ENCODE results near the gene C2orf66.

C2orf66 gene

DNA sequence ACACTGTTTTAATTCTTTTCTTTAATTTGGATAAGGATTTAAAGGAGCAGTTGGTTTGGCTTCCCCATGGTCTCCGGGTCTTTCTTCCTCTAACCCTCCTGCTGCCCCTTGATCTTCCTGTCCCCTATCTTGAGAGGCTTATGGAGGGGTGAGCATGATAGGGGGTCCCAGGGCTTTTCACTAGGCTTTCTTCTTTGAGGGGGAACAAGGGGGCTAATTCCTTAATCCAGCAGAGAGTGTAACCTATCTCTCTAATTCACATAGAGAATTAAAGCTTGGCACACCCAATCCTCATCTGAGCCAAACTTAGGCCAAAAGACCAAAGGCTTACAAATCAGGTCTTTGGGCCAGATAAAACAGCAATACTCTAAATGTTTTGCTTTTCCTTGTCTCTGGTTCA lies 21.5 kb upstream of the C2orf66 start:
- Histone ChIP-seq H3K36me3 (no peaks in the 10 kb centered on the region), H3K27ac (no peak overlapping the region), H4K20me1 (no peaks in the 10 kb centered on the region), H3K9me3 (no peaks in the 10 kb centered on the region), H3K9ac (no peak overlapping the region), H3K27me3 (no peaks in the 10 kb centered on the region), H3K4me1 (no peaks in the 10 kb centered on the region), H3K4me2 (no peak overlapping the region), H3K4me3 (no peak overlapping the region)
- no peak for TF ChIP-seq Cebpa-rat (IDR thresholded peaks at IDR 0.05)

DNA sequence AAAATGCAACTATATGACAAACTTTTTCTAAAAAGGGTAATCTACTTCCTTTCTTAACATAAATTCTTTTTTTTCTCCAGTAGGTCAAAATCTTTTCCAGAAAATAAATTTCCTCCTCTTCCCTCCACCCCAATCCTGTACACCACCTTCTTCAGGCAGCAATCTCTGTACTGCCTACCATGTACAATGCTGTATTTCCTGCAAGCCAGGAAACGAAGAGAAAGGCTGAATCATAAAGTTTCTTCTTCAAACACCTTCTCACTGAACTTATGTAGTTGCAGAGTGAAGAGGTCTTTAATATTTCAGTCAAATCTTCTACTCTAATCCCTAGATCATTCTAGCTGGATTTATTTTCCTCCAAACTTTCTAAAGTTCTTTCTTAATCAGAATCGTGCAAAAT lies 18.2 kb upstream of the C2orf66 start:
- Histone ChIP-seq H3K4me1 (no peaks in the 10 kb centered on the region), H3K27me3 (no peaks in the 10 kb centered on the region), H4K20me1 (no peaks in the 10 kb centered on the region), H3K27ac (no peak overlapping the region), H3K36me3 (no peaks in the 10 kb centered on the region), H3K4me2 (no peak overlapping the region), H3K9me3 (no peaks in the 10 kb centered on the region), H3K4me3 (no peak overlapping the region), H3K9ac (no peak overlapping the region)
- TF ChIP-seq Cebpa-rat (IDR thresholded peaks at IDR 0.05), result no peak

DNA sequence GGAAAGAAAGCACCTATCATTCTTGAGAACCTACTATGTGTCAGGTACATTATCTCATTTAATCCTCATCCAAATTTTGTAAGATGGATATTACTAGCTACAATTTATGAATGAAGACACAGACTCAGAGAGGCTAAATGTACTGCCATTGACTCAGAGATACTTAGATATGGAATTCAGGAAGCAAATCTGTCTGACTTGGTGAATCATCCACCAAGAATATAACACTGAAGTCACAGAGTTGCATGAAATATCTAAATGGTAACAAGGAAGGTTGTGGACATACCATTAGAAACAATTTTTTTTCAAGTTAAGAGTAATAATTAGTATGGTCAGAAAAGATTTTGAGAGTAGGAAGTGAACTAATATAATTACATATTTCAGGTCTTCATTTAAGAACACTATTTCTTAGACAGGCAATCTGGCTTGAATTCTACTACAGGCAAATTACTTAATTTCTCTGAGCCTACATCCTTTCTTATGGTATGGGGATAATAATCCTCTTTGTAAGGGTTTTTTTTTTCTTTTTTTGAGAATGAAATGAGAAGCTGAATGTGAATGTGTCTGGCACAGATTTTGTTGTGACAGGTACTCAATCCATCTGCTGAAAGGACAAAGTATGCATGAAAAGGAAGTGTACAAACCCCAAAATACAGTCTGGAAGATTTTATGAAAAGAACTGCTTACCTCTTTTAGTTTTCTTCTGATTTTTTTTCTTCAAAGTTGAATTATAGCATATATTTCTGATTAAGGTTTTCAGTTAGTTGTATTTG lies 14.8 kb upstream of the C2orf66 start:
- H3K4me3 ChIP-seq, result no peak overlapping the region
- H3K36me3 ChIP-seq, result no peaks in the 10 kb centered on the region
- H4K20me1 ChIP-seq, result no peaks in the 10 kb centered on the region
- no peak overlapping the region for H3K9ac ChIP-seq
- no peaks in the 10 kb centered on the region for H3K27me3 ChIP-seq
- no peak overlapping the region for H3K27ac ChIP-seq
- TF ChIP-seq Cebpa-rat (IDR thresholded peaks at IDR 0.05), result no peak
- no peak overlapping the region for H3K4me2 ChIP-seq
- H3K4me1 ChIP-seq, result no peaks in the 10 kb centered on the region
- no peaks in the 10 kb centered on the region for H3K9me3 ChIP-seq

DNA sequence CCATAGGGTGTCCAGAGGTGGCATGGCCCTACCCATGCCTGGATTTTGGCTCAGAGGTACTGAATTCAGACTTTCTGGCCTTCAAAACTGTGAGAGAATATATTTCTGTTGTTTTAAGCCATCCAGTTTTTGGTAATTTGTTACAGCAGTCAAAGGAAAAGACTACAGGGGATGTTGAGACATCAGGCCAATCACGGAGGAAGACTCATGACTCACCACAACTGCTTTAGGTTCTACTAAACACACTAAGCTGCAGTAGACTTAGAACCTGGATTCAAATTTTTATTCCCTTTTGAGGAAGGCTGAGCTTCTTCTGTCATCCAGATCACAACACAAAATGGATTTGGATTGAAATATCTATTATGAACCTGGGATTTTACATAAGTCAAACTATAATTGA lies 12.0 kb upstream of the C2orf66 start:
- Histone ChIP-seq H4K20me1 (no peaks in the 10 kb centered on the region), H3K4me2 (no peak overlapping the region), H3K9ac (no peak overlapping the region), H3K27me3 (no peaks in the 10 kb centered on the region), H3K4me3 (no peak overlapping the region), H3K9me3 (peaks cover 27% of the 10 kb centered on the region), H3K36me3 (no peaks in the 10 kb centered on the region), H3K4me1 (no peaks in the 10 kb centered on the region), H3K27ac (no peak overlapping the region)
- TF ChIP-seq Cebpa-rat (IDR thresholded peaks at IDR 0.05), result no peak

DNA sequence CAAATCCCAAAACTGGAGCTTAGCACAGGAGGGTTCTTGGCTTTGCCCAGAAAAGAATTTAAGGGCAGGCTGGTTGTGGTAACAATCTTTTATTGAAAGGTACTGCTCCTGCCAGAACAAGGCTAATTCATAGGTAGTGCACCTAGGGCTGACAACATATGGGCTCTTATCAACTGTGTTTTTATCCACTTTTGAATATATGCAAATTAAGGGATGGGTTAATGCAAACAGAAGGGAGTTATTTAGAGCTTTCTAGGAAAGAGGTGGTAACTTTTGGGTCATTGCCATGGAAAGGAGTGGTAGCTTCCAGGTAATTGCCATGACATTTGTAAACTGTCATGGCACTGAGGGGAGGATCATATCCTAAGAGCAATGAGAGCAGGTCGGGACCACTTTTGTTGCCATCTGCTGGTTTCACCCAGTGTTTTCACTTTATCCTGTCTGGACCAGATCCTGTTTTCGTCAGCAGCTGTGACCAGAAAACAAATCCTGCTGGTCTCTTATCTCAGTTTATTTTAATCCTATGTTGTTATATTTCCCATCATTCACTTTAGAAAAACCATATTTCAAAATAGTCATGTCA lies 981 bp downstream of the C2orf66 start:
- Histone ChIP-seq H3K27me3 (no peaks in the 10 kb centered on the region), H3K9ac (no peak overlapping the region), H3K4me2 (no peak overlapping the region), H3K4me1 (no peaks in the 10 kb centered on the region), H3K36me3 (no peaks in the 10 kb centered on the region), H3K9me3 (no peaks in the 10 kb centered on the region), H3K27ac (no peak overlapping the region), H3K4me3 (no peak overlapping the region), H4K20me1 (no peaks in the 10 kb centered on the region)
- no peak for TF ChIP-seq Cebpa-rat (IDR thresholded peaks at IDR 0.05)

DNA sequence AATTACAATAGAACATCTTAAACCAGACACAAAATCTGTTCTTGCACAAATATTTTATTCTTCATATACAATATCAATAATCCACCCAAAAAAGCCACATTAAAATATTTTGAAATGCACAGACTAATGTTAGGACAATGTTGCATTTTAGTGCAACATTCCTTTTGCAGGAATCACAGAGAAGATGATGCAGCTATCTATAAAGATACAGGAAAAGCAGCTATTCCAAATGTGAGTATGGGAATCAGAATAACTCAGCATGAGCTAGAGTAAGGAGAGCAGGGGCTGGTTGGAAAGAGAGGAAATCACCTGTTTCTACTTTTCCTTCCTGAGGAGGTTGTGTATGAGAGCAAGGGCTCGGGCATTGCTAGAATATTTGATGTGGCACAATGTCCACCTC lies 4.8 kb downstream of the C2orf66 start:
- Histone ChIP-seq H3K4me1 (no peaks in the 10 kb centered on the region), H3K36me3 (no peaks in the 10 kb centered on the region), H3K27ac (no peak overlapping the region), H4K20me1 (no peaks in the 10 kb centered on the region), H3K9ac (no peak overlapping the region), H3K27me3 (no peaks in the 10 kb centered on the region), H3K9me3 (no peaks in the 10 kb centered on the region), H3K4me2 (no peak overlapping the region), H3K4me3 (no peak overlapping the region)
- no peak for TF ChIP-seq Cebpa-rat (IDR thresholded peaks at IDR 0.05)

DNA sequence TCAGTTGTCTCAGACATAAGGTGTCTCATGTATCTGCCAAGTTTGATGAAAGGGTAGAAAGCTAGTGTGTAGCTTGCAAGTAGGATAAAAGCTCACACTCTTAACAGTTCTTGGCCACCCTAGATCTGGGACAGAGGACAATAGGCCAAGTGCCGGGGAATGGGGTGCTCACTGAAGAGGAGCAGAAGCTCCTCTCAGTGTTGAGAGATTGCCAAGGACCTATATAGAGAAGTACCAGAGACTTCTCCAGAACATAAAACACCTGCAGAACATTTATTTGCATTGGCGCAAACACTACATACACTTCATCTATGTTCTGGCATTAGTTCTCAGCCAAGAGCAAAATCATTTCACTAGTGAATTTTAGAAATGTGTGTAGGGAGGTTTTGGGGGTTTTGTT lies 6.8 kb downstream of the C2orf66 start:
- Histone ChIP-seq H3K9ac (no peak overlapping the region), H3K27me3 (no peaks in the 10 kb centered on the region), H3K4me2 (no peak overlapping the region), H3K4me3 (no peak overlapping the region), H3K27ac (no peak overlapping the region), H4K20me1 (no peaks in the 10 kb centered on the region), H3K36me3 (no peaks in the 10 kb centered on the region), H3K4me1 (no peaks in the 10 kb centered on the region), H3K9me3 (no peaks in the 10 kb centered on the region)
- no peak for TF ChIP-seq Cebpa-rat (IDR thresholded peaks at IDR 0.05)

DNA sequence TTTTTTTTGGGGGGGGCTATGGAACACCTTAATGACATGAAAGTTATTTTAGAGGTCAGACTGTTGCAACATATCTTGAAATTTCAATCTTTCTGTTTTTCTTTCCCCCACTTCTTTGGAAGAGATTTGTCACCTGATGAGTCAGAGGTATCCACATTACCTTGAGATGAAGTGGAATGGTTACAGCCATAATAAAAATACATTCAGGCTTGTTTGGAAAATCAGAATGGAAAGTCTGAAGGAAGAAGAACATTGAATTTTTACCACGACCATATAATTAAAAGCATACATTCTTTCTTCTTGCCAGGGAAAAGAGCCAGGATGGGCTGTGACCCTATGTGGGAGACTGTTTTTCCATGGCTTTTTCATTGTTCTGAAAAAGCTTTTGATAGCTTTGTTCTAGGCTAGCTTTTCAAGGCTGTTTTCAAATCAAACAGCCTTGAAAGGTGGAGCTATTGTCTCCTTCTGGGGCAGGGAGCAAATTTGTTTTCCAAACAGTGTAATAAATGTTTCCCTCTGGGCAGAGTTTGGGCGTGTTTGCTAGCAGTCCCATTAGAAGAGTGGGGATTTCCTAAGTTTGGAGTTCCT lies 7.4 kb downstream of the C2orf66 start:
- H3K27ac ChIP-seq, result no peak overlapping the region
- H3K4me2 ChIP-seq, result no peak overlapping the region
- no peaks in the 10 kb centered on the region for H3K27me3 ChIP-seq
- H3K36me3 ChIP-seq, result no peaks in the 10 kb centered on the region
- H3K4me1 ChIP-seq, result no peaks in the 10 kb centered on the region
- H4K20me1 ChIP-seq, result no peaks in the 10 kb centered on the region
- no peak overlapping the region for H3K4me3 ChIP-seq
- TF ChIP-seq Cebpa-rat (IDR thresholded peaks at IDR 0.05), result no peak
- H3K9me3 ChIP-seq, result no peaks in the 10 kb centered on the region
- H3K9ac ChIP-seq, result no peak overlapping the region

DNA sequence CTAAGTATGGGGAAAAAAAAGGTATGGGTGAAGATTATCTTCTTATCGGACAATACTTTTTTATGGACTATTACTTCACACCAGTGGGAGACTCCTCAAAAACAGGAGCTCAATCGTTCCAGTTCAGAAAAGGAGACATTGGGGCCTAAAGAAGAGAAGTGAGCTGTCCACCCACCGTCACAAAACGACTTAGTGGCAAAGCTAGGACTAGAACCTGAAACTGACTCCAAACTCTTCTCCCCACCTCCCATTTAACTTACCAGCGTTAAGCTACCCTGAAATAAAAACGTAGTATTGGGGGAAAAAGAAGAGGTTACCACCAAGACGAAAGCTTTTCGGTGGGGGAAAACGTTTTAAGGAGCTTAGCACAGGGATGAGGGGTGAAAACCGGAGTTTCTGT lies 10.2 kb downstream of the C2orf66 start:
- Histone ChIP-seq H4K20me1 (no peaks in the 10 kb centered on the region), H3K27ac (peak overlapping the region; percentile 55), H3K4me2 (peak overlapping the region; percentile 63), H3K9me3 (no peaks in the 10 kb centered on the region), H3K9ac (peak overlapping the region; percentile 72), H3K4me3 (peak overlapping the region; percentile 66), H3K36me3 (0 out of 2 replicates have a peak, but pooled peaks cover 5% of the 10 kb centered on the region), H3K27me3 (no peaks in the 10 kb centered on the region), H3K4me1 (no peaks in the 10 kb centered on the region)
- no peak for TF ChIP-seq Cebpa-rat (IDR thresholded peaks at IDR 0.05)

DNA sequence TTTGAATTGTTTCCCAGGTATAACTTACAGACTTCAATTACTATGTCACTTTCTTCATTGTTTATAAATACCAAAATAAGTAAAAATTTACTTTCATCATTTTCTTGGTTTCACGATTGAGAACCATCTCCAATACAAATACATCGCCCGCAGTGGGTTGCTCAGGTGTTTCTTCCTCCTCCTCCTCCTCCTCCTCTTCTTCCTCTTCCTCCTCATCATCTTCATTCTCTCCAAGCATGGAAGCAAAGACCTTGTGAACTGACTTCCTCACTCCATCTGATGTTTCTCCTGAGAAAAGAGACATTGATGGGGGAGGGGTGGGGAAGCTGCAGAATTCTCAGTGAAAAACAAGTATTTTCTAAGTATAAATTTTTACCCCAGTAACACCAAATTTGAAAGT lies 16.3 kb downstream of the C2orf66 start:
- Histone ChIP-seq H3K36me3 (peaks cover 23% of the 10 kb centered on the region), H3K27ac (no peak overlapping the region)

More for the DNA sequence above, 16.3 kb downstream of the C2orf66 start:
- Histone ChIP-seq H3K4me3 (no peak overlapping the region), H3K9me3 (no peaks in the 10 kb centered on the region), H3K4me2 (no peak overlapping the region), H3K27me3 (no peaks in the 10 kb centered on the region), H4K20me1 (no peaks in the 10 kb centered on the region), H3K4me1 (no peaks in the 10 kb centered on the region), H3K9ac (no peak overlapping the region)
- TF ChIP-seq Cebpa-rat (IDR thresholded peaks at IDR 0.05), result no peak
